Peyer's patch (tissue), 4 donors: ENCODE data around the gene VPS8.
A peak's percentile ranks its signal among the peaks of the same experiment; 100 is the strongest.

ENCODE experiments used
- POLR2A ChIP-seq, 2 donors: fragments of 450-650 bp; IDR thresholded peaks; one replicate each; pipeline ENCODE4 v1.5.1; 2017; ENCODE audit warnings: antibody characterized with exemption in 2 of 2, mild to moderate bottlenecking in 2 of 2, moderate library complexity in 2 of 2
- TF ChIP-seq, protein P1 (sequence below), 6 experiments: fragments of 450-650 bp in 4 of 6; fragments of 200-600 bp in 2 of 6; sonication (generic) in 1 of 6; IDR thresholded peaks; one replicate each; pipeline ENCODE4 v1.5.1; 2017 to 2019; ENCODE audit warnings: antibody characterized with exemption in 6 of 6, mild to moderate bottlenecking in 3 of 6, moderate library complexity in 1 of 6

GRCh38 chr3:184874709-184875644 is 63.0 kb downstream of the VPS8 start:
- TF ChIP-seq, protein P1, sequence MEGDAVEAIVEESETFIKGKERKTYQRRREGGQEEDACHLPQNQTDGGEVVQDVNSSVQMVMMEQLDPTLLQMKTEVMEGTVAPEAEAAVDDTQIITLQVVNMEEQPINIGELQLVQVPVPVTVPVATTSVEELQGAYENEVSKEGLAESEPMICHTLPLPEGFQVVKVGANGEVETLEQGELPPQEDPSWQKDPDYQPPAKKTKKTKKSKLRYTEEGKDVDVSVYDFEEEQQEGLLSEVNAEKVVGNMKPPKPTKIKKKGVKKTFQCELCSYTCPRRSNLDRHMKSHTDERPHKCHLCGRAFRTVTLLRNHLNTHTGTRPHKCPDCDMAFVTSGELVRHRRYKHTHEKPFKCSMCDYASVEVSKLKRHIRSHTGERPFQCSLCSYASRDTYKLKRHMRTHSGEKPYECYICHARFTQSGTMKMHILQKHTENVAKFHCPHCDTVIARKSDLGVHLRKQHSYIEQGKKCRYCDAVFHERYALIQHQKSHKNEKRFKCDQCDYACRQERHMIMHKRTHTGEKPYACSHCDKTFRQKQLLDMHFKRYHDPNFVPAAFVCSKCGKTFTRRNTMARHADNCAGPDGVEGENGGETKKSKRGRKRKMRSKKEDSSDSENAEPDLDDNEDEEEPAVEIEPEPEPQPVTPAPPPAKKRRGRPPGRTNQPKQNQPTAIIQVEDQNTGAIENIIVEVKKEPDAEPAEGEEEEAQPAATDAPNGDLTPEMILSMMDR (IDR thresholded peaks at IDR 0.05), result peak in 5 of 6 experiments; percentile 9 to 85 (median 82)
- no peak for TF ChIP-seq POLR2A (IDR thresholded peaks at IDR 0.05)
